Natural killer cell (primary cell): ENCODE measurements around the gene POLR2M. TPM values are rescaled to one million over a fixed set of nuclear protein-coding genes. Genes with fewer than 3 reads are reported as not detected.

Source experiments
- ATAC-seq, 3 donors: fragments of 150-1000 bp in 2 of 3; fragments of 200-7000 bp in 1 of 3; cut with Tn5 transposase; 1 replicate in 1 of 3; 2 replicates in 2 of 3; pipeline ENCODE4 v1.10.0; 2021; ENCODE audit warnings: mild to moderate bottlenecking in 2 of 3, moderate library complexity in 2 of 3
- DNase-seq, 2 donors: peaks; one replicate each; pipeline versions ENCODE4 v3.0.0 to v3.0.0-alpha.2; 2013 to 2021; ENCODE audit warnings: mixed read lengths in 1 of 2
- H3K27ac ChIP-seq: one replicate; pipeline ENCODE4 v1.5.1; 2013; ENCODE audit warnings: mild to moderate bottlenecking, low read length
- H3K27me3 ChIP-seq: one replicate; pipeline ENCODE4 v1.6.1; 2013; ENCODE audit warnings: low read length; ENCODE audit not compliant: control insufficient read depth, insufficient read depth
- H3K36me3 ChIP-seq: one replicate; pipeline ENCODE4 v1.6.1; 2013; ENCODE audit warnings: low read length; ENCODE audit not compliant: control insufficient read depth, insufficient read depth
- H3K4me1 ChIP-seq: one replicate; pipeline ENCODE4 v1.6.1; 2013; ENCODE audit warnings: low read length; ENCODE audit not compliant: control insufficient read depth, insufficient read depth
- H3K4me3 ChIP-seq: one replicate; pipeline ENCODE4 v1.5.1; 2013; ENCODE audit warnings: low read length
- H3K9me3 ChIP-seq: one replicate; pipeline ENCODE4 v1.6.1; 2013; ENCODE audit warnings: low read length; ENCODE audit not compliant: control insufficient read depth, insufficient read depth
- H3K27ac Mint-ChIP-seq, 2 donors: one replicate each; pipeline ENCODE4 v1.8.0; 2022; ENCODE audit warnings: mild to moderate bottlenecking in 2 of 2, mixed read lengths in 2 of 2, moderate library complexity in 1 of 2
- H3K27me3 Mint-ChIP-seq, 2 donors: one replicate each; pipeline ENCODE4 v1.8.0; 2022; ENCODE audit warnings: low read depth in 2 of 2, mixed read lengths in 2 of 2
- H3K36me3 Mint-ChIP-seq: one replicate; pipeline ENCODE4 v1.8.0; 2022; ENCODE audit warnings: mixed read lengths
- H3K4me1 Mint-ChIP-seq, 2 donors: one replicate each; pipeline ENCODE4 v1.8.0; 2022; ENCODE audit warnings: mixed read lengths in 2 of 2
- H3K4me3 Mint-ChIP-seq: one replicate; pipeline ENCODE4 v1.8.0; 2022; ENCODE audit warnings: mild to moderate bottlenecking, moderate library complexity, mixed read lengths
- H3K9me3 Mint-ChIP-seq, 2 donors: one replicate each; pipeline ENCODE4 v1.8.0; 2022; ENCODE audit warnings: mixed read lengths in 2 of 2
- CTCF ChIP-seq: fragments of 200-600 bp; IDR thresholded peaks from one replicate; pipeline ENCODE4 v1.8.0; 2022; ENCODE audit warnings: antibody characterized with exemption
- WGBS: methylation state at CpG from one replicate; pipeline ENCODE4 v1.1.7; 2013; ENCODE audit warnings: missing lambda C conversion rate; ENCODE audit not compliant: insufficient coverage; 5-methylcytosine and 5-hydroxymethylcytosine counted together
- intact Hi-C: fragments of 100-400 bp; cut with micrococcal nuclease; formaldehyde crosslinking; loops from one replicate; pipeline ENCODE4 v1.14.2; 2022
- total RNA-seq, 4 donors: library from RNA; stranded (reverse); fragments of 120-200 nt in 1 of 4; gene quantifications; one replicate each; pipeline versions ENCODE4 v1.2.3 to v1.2.4, GENCODE V29; 2013 to 2022

The POLR2M gene
- total RNA-seq, 3 donors from 2014 or later (not counting 1 experiment from before 2014, with no cell fraction given) = 74.0 to 109 (median 94.9) TPM

DNA sequence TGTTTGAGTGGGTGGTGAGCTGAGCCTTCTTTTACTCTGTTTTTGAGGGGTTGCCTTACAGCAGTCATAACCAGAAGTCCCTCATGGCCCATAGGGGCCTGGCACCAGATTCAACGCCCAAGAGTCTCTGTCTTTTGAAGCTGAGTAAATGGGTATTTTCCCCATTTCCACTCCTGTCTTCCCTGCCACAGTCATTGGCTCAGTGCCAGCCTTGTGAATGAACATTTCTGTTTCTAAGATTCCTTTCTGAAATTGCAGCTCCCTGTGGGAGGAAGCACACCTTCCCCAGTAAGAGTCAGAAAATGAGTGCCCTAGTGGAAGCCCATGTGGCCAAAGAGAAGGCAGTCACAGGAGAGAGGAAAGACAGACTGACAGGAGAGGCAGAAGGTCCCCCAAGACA, 43.7 kb upstream of the POLR2M start:
- Histone ChIP-seq H3K27ac (no peak overlapping the region), H3K9me3 (no peaks in the 10 kb centered on the region), H3K36me3 (no peaks in the 10 kb centered on the region), H3K4me1 (no peaks in the 10 kb centered on the region), H3K27me3 (peaks cover 4% of the 10 kb centered on the region), H3K4me3 (no peak overlapping the region)
- DNase-seq (no peak), ATAC-seq (no peak)
- H3K36me3 Mint-ChIP-seq = no peaks in the 10 kb centered on the region
- intact Hi-C loops = no loop called here
- H3K4me1 Mint-ChIP-seq = no peaks in the 10 kb centered on the region
- peaks cover 17 to 40% of the 10 kb centered on the region in 2 donors for H3K27me3 Mint-ChIP-seq
- 100% methylated on average over 1 of the region's 1 CpG for WGBS
- no peaks in the 10 kb centered on the region for H3K9me3 Mint-ChIP-seq
- TF ChIP-seq CTCF = no peak
- no peak overlapping the region for H3K4me3 Mint-ChIP-seq
- H3K27ac Mint-ChIP-seq = no peak overlapping the region

DNA sequence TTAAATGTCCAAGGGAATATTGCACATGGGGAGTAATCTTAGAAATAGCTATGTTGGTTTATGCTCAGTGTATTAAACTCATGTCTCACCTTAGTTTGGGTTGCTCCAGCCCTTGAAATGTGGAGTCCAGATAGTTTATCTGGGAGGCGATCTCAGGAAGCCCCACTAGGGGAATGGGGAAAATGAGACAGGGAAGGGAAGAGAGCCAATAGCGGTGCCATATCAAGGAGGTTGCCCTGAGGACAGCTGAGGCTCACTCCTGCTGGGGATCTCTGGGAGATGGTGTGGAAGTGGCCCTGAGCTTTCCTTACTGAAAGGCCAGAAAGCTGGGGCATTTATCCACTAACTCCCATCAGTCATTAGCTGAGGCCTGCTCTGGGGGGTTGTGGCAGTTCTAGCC, 43.3 kb upstream of the POLR2M start:
- no peak overlapping the region for H3K27ac Mint-ChIP-seq
- WGBS = 87% methylated on average over 2 of the region's 2 CpGs
- DNase-seq (no peak), ATAC-seq (no peak)
- Histone ChIP-seq H3K27ac (no peak overlapping the region), H3K4me1 (no peaks in the 10 kb centered on the region), H3K36me3 (no peaks in the 10 kb centered on the region), H3K9me3 (no peaks in the 10 kb centered on the region), H3K4me3 (no peak overlapping the region), H3K27me3 (peaks cover under 1% of the 10 kb centered on the region)
- no peaks in the 10 kb centered on the region for H3K36me3 Mint-ChIP-seq
- H3K9me3 Mint-ChIP-seq = no peaks in the 10 kb centered on the region
- no peaks in the 10 kb centered on the region for H3K4me1 Mint-ChIP-seq
- no peak overlapping the region for H3K4me3 Mint-ChIP-seq
- TF ChIP-seq CTCF = no peak
- H3K27me3 Mint-ChIP-seq = peaks cover 17 to 40% of the 10 kb centered on the region in 2 donors
- intact Hi-C loops = no loop called here

GRCh38 chr15:57665194-57665593, 41.3 kb upstream of the POLR2M start:
- intact Hi-C loops = no loop called here
- no peaks in the 10 kb centered on the region for H3K27me3 ChIP-seq
- no peak overlapping the region for H3K27ac Mint-ChIP-seq
- WGBS = 78% methylated on average over 2 of the region's 2 CpGs
- H3K4me3 Mint-ChIP-seq = no peak overlapping the region
- DNase-seq = no peak
- TF ChIP-seq CTCF = no peak
- H3K4me3 ChIP-seq = no peak overlapping the region
- no peaks in the 10 kb centered on the region for H3K4me1 Mint-ChIP-seq
- H3K9me3 ChIP-seq = no peaks in the 10 kb centered on the region
- H3K36me3 Mint-ChIP-seq = no peaks in the 10 kb centered on the region
- H3K4me1 ChIP-seq = no peaks in the 10 kb centered on the region
- no peak for ATAC-seq
- peaks cover 18 to 42% of the 10 kb centered on the region in 2 donors for H3K27me3 Mint-ChIP-seq
- no peaks in the 10 kb centered on the region for H3K9me3 Mint-ChIP-seq
- no peaks in the 10 kb centered on the region for H3K36me3 ChIP-seq
- no peak overlapping the region for H3K27ac ChIP-seq

GRCh38 chr15:57665939-57666338, 40.6 kb upstream of the POLR2M start:
- no peak for DNase-seq
- intact Hi-C loops = no loop called here
- Mint-ChIP-seq H3K4me3 (no peak overlapping the region), H3K36me3 (no peaks in the 10 kb centered on the region), H3K4me1 (no peaks in the 10 kb centered on the region), H3K27me3 (peaks cover 19 to 46% of the 10 kb centered on the region in 2 donors), H3K9me3 (no peaks in the 10 kb centered on the region), H3K27ac (no peak overlapping the region)
- Histone ChIP-seq H3K4me3 (no peak overlapping the region), H3K27ac (no peak overlapping the region), H3K36me3 (no peaks in the 10 kb centered on the region), H3K4me1 (no peaks in the 10 kb centered on the region), H3K27me3 (no peaks in the 10 kb centered on the region), H3K9me3 (no peaks in the 10 kb centered on the region)
- no peak for TF ChIP-seq CTCF
- 77% methylated on average over 4 of the region's 4 CpGs for WGBS
- ATAC-seq = no peak
